ENCODE data around the gene FNDC10.

- TF ChIP-seq ELF4 (IDR thresholded peaks at IDR 0.05) (no peak), BHLHE40 (IDR thresholded peaks at IDR 0.05; ENCODE audit: borderline replicate concordance) (no peak), SUZ12 (IDR thresholded peaks at IDR 0.05) (no peak), SP1 (IDR thresholded peaks at IDR 0.05) (no peak), L3MBTL2 (conservative IDR thresholded peaks at IDR 0.05) (no peak), FOXK2 (IDR thresholded peaks at IDR 0.05) (no peak), FOXM1 (IDR thresholded peaks at IDR 0.05; ENCODE audit: borderline replicate concordance) (no peak), NFRKB (IDR thresholded peaks at IDR 0.05) (no peak), ZNF384 (IDR thresholded peaks at IDR 0.05) (no peak), TARDBP (IDR thresholded peaks at IDR 0.05) (no peak), LEF1 (IDR thresholded peaks at IDR 0.05; ENCODE audit: borderline replicate concordance) (no peak)
Observed at GRCh38 chr1:1605034-1605591, 5.2 kb upstream of the FNDC10 start.

Measured in HEK293T (cell line).